Stimulated activated memory B cell treated with anti-CD40 and anti-IgM and Interleukin-4, amounts not matched to agents 10 μg/mL and 1 μg/mL and 100 μg/mL, for 72 hours (primary cell): ENCODE data around the gene ARHGAP15.
A peak's percentile ranks its signal among the peaks of the same experiment; 100 is the strongest.

Source experiments
- ATAC-seq: fragments of 150-1000 bp; cut with Tn5 transposase; 2 replicates; pipeline ENCODE4 v1.10.0; 2021
- H3K27ac Mint-ChIP-seq: one replicate; pipeline ENCODE4 v1.8.0; 2022; ENCODE audit warnings: mild to moderate bottlenecking, mixed read lengths
- H3K27me3 Mint-ChIP-seq: one replicate; pipeline ENCODE4 v1.8.0; 2022; ENCODE audit warnings: mixed read lengths
- H3K36me3 Mint-ChIP-seq: one replicate; pipeline ENCODE4 v1.8.0; 2022; ENCODE audit warnings: mixed read lengths
- H3K4me1 Mint-ChIP-seq: one replicate; pipeline ENCODE4 v1.8.0; 2022; ENCODE audit warnings: mixed read lengths
- H3K4me3 Mint-ChIP-seq: one replicate; pipeline ENCODE4 v1.8.0; 2022; ENCODE audit warnings: mild to moderate bottlenecking, moderate library complexity, mixed read lengths
- H3K9me3 Mint-ChIP-seq: one replicate; pipeline ENCODE4 v1.8.0; 2022; ENCODE audit warnings: mixed read lengths

ARHGAP15 gene

GRCh38 chr2:143730155-143730952, 601.1 kb downstream of the ARHGAP15 start:
- no peaks in the 10 kb centered on the region for H3K9me3 Mint-ChIP-seq
- H3K27me3 Mint-ChIP-seq = no peaks in the 10 kb centered on the region
- H3K4me3 Mint-ChIP-seq = peak overlapping the region; percentile 41
- ATAC-seq = peak; percentile 77
- peak overlapping the region; percentile 63 for H3K27ac Mint-ChIP-seq
- peaks cover 29% of the 10 kb centered on the region for H3K36me3 Mint-ChIP-seq
- peaks cover 34% of the 10 kb centered on the region for H3K4me1 Mint-ChIP-seq

GRCh38 chr2:143730953-143731260, 601.7 kb downstream of the ARHGAP15 start:
- Mint-ChIP-seq H3K27me3 (no peaks in the 10 kb centered on the region), H3K36me3 (peaks cover 29% of the 10 kb centered on the region), H3K4me1 (peaks cover 34% of the 10 kb centered on the region), H3K27ac (peak overlapping the region; percentile 3), H3K9me3 (no peaks in the 10 kb centered on the region), H3K4me3 (no peak overlapping the region)
- peak; percentile 60 for ATAC-seq

GRCh38 chr2:143732076-143732475, 602.9 kb downstream of the ARHGAP15 start:
- ATAC-seq = no peak
- Mint-ChIP-seq H3K4me3 (no peak overlapping the region), H3K27ac (no peak overlapping the region), H3K36me3 (peaks cover 29% of the 10 kb centered on the region), H3K27me3 (no peaks in the 10 kb centered on the region), H3K4me1 (peaks cover 34% of the 10 kb centered on the region), H3K9me3 (no peaks in the 10 kb centered on the region)

DNA sequence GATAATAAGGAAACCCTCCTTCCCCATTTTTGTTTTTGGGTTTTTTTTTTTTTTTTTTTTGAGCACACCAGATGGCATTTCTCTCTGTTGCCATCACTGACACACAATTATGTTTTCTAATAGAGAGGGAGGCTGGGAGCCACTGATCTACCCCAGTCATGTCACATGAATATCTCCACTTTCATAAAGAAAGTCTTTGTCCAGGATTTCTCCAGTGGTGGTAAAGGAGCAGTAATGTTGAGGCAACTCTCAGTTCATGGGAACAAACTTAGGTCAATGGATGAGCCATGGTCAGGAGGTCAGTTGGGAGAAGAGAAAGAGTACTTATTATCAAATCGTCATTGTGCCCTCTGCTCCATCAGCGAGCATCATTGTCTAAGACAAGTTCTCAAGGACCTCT, 603.7 kb downstream of the ARHGAP15 start:
- no peaks in the 10 kb centered on the region for H3K9me3 Mint-ChIP-seq
- H3K36me3 Mint-ChIP-seq = peaks cover 28% of the 10 kb centered on the region
- ATAC-seq = no peak
- H3K4me3 Mint-ChIP-seq = no peak overlapping the region
- no peak overlapping the region for H3K27ac Mint-ChIP-seq
- H3K4me1 Mint-ChIP-seq = peaks cover 34% of the 10 kb centered on the region
- H3K27me3 Mint-ChIP-seq = no peaks in the 10 kb centered on the region

- peaks cover 19% of the 10 kb centered on the region for H3K4me1 Mint-ChIP-seq
- peaks cover 27% of the 10 kb centered on the region for H3K36me3 Mint-ChIP-seq
- H3K27me3 Mint-ChIP-seq = no peaks in the 10 kb centered on the region
- no peaks in the 10 kb centered on the region for H3K9me3 Mint-ChIP-seq
- H3K27ac Mint-ChIP-seq = no peak overlapping the region
- no peak for ATAC-seq
- H3K4me3 Mint-ChIP-seq = no peak overlapping the region
These were observed 605.3 kb downstream of the ARHGAP15 start for GRCh38 chr2:143734507-143734906.

DNA sequence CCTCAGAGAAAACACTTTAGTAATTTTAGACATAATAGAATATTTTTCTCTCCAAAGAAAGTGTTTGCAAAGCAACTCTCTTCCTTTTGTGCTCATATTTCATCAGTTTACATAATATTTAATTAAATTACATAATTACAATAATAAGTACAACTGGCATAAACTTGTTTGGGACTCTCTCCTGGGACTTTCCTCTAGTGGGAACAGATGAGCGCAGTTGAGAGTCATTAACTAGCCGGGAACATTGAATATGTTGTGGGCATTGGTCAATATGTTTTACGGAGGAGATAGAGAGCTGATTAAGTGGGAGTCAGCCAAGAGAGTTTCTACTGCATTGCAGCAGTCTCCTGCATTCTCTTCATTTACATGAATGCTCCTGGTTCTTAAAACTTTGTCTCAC, 607.7 kb downstream of the ARHGAP15 start:
- Mint-ChIP-seq H3K27ac (no peak overlapping the region), H3K4me3 (no peak overlapping the region), H3K27me3 (no peaks in the 10 kb centered on the region), H3K9me3 (no peaks in the 10 kb centered on the region), H3K36me3 (peaks cover 37% of the 10 kb centered on the region), H3K4me1 (no peaks in the 10 kb centered on the region)
- ATAC-seq = no peak

GRCh38 chr2:143740431-143740830, 611.2 kb downstream of the ARHGAP15 start:
- Mint-ChIP-seq H3K4me1 (no peaks in the 10 kb centered on the region), H3K36me3 (peaks cover 39% of the 10 kb centered on the region), H3K27ac (no peak overlapping the region), H3K27me3 (no peaks in the 10 kb centered on the region), H3K9me3 (no peaks in the 10 kb centered on the region), H3K4me3 (no peak overlapping the region)
- no peak for ATAC-seq

DNA sequence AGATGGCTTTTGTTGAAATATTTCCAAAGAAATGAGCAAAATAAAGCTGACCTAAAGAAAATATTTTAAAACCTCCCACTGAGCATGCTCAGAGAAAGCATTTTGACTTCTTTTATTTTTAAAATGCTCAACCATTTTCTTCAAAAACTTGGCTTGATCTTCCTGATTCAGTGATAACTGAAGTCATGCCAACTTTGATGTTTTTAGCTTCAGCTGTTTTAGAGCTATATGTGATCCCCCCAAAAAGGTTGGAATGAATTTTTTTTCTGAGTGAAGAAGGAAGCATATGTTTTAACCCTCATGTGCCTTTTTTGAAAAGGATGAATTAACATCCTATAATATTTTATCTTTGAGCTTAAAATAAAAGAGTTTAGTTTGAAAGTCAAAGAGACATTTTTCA, 612.0 kb downstream of the ARHGAP15 start:
- no peak overlapping the region for H3K27ac Mint-ChIP-seq
- no peak overlapping the region for H3K4me3 Mint-ChIP-seq
- ATAC-seq = no peak
- H3K36me3 Mint-ChIP-seq = peaks cover 43% of the 10 kb centered on the region
- no peaks in the 10 kb centered on the region for H3K4me1 Mint-ChIP-seq
- no peaks in the 10 kb centered on the region for H3K9me3 Mint-ChIP-seq
- H3K27me3 Mint-ChIP-seq = no peaks in the 10 kb centered on the region

GRCh38 chr2:143742581-143742980, 613.4 kb downstream of the ARHGAP15 start:
- Mint-ChIP-seq H3K27me3 (no peaks in the 10 kb centered on the region), H3K4me3 (no peak overlapping the region), H3K9me3 (no peaks in the 10 kb centered on the region), H3K36me3 (peaks cover 46% of the 10 kb centered on the region), H3K27ac (no peak overlapping the region), H3K4me1 (no peaks in the 10 kb centered on the region)
- no peak for ATAC-seq

GRCh38 chr2:143744114-143744513, 614.9 kb downstream of the ARHGAP15 start:
- H3K4me1 Mint-ChIP-seq = no peaks in the 10 kb centered on the region
- no peak for ATAC-seq

GRCh38 chr2:143745060-143745459, 615.8 kb downstream of the ARHGAP15 start:
- H3K4me3 Mint-ChIP-seq = no peak overlapping the region

More at GRCh38 chr2:143744114-143744513, 614.9 kb downstream of the ARHGAP15 start:
- no peak overlapping the region for H3K4me3 Mint-ChIP-seq
- no peak overlapping the region for H3K27ac Mint-ChIP-seq
- H3K27me3 Mint-ChIP-seq = no peaks in the 10 kb centered on the region
- H3K36me3 Mint-ChIP-seq = peaks cover 39% of the 10 kb centered on the region
- H3K9me3 Mint-ChIP-seq = no peaks in the 10 kb centered on the region

GRCh38 chr2:143754742-143755141, 625.5 kb downstream of the ARHGAP15 start:
- Mint-ChIP-seq H3K27me3 (no peaks in the 10 kb centered on the region), H3K27ac (no peak overlapping the region), H3K4me3 (no peak overlapping the region), H3K9me3 (no peaks in the 10 kb centered on the region), H3K36me3 (peaks cover 36% of the 10 kb centered on the region), H3K4me1 (no peaks in the 10 kb centered on the region)
- no peak for ATAC-seq

More at GRCh38 chr2:143745060-143745459, 615.8 kb downstream of the ARHGAP15 start:
- no peaks in the 10 kb centered on the region for H3K9me3 Mint-ChIP-seq
- peaks cover 34% of the 10 kb centered on the region for H3K36me3 Mint-ChIP-seq
- ATAC-seq = no peak
- H3K27ac Mint-ChIP-seq = no peak overlapping the region
- H3K4me1 Mint-ChIP-seq = no peaks in the 10 kb centered on the region
- H3K27me3 Mint-ChIP-seq = no peaks in the 10 kb centered on the region

DNA sequence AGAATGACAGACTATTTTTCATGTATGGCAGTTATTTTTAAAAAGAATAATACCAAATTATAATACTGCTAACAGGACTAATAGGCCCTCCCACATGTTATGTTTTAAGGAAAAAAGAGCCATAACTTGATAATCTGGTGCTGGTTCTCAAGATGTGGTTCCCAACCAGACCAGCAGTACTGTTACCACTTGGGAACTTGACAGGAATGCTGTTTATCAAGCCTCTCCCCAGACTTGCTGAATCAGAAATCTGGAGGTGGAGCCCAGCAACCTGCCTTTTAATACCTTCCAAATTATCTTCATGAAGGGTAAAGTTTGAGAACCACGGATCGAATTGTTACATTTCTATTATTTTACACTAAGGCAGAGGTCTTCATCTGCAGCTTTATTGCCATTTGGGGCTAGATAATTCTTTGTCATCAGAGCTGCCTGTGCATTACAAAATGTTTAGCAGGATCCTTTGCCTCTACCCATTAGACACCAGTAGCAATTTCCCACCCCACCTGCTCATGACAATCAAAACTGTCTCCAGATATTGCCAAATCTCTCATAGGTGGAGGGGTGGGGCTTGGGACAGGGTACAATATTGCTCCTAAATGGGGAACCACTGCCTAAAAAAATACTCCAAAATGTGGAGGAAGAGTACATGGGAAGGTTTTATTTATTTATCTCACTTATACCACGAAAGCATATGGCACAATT, 629.6 kb downstream of the ARHGAP15 start:
- Mint-ChIP-seq H3K4me3 (no peak overlapping the region), H3K27ac (no peak overlapping the region), H3K27me3 (no peaks in the 10 kb centered on the region), H3K9me3 (no peaks in the 10 kb centered on the region), H3K4me1 (no peaks in the 10 kb centered on the region), H3K36me3 (peaks cover 7% of the 10 kb centered on the region)
- no peak for ATAC-seq

DNA sequence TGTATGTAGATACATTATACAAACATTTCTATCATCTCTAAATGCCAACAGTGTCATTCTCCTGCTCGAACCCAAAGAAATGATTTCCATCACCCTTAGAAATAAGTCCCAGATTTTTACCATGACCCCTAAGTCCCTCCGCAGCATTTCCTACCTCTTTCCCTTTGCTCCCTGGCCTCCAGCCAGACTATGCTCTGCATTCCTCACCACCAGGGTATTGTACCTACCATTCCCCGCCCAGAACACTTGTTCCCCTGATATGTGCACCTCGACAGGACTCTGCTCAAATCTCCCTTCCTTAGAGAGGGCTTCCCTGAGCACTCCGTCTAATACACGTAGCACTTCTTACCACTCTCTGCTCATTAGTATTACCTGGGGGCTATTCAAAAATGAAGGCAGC, 630.2 kb downstream of the ARHGAP15 start:
- H3K36me3 Mint-ChIP-seq = peaks cover 7% of the 10 kb centered on the region
- H3K4me3 Mint-ChIP-seq = no peak overlapping the region
- no peaks in the 10 kb centered on the region for H3K4me1 Mint-ChIP-seq
- no peak for ATAC-seq
- H3K27me3 Mint-ChIP-seq = no peaks in the 10 kb centered on the region
- no peaks in the 10 kb centered on the region for H3K9me3 Mint-ChIP-seq
- no peak overlapping the region for H3K27ac Mint-ChIP-seq

DNA sequence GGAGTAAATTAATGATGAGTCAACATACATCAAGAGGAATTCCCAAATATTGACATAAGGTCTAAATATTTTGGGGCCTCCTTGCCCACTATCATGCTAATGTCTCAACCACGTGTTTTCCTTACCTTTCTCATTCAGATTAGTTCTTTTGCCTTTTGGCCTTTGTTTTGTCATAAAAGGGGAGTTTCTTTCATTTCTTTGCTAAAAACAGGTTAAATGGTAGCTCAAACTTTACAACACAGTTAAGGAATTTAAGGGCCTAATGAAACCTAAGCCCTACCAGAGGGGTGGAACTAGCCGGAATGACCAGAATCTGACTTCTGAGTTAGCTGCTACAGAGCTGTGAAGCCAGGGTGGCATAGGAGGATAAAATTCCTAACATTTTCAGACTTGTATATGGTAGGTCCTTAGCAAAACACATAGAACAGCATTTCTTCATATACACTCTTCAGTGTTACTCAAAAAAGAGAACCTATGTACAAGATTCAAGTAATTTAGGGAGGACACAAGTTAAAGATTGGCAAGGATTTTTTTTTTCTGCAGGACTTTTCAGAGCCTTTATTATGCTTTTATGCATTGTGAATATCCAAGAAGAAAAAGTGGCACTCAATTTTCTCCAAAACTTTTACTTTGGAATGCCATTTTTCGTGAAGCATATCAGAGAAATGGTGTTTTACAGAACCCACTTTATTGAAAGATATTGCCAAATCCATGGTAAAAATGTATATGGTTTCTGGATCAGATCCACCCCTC, 633.1 kb downstream of the ARHGAP15 start:
- Mint-ChIP-seq H3K9me3 (no peaks in the 10 kb centered on the region), H3K4me1 (no peaks in the 10 kb centered on the region), H3K4me3 (no peak overlapping the region), H3K27ac (no peak overlapping the region), H3K27me3 (no peaks in the 10 kb centered on the region), H3K36me3 (peaks cover 26% of the 10 kb centered on the region)
- no peak for ATAC-seq
